GM21360 (cell line): ENCODE measurements around the gene NEU4.
"Not testable (repeated sequence)": the region's sequence is repeated elsewhere in the genome, so short reads cannot be mapped to it uniquely, and the experiment has no call there.

Experiments used
- ATAC-seq: cut with Tn5 transposase; IDR thresholded peaks from one replicate; pipeline ENCODE4 v1.9.1; 2021; ENCODE audit warnings: mild to moderate bottlenecking, moderate library complexity; ENCODE audit not compliant: unreplicated experiment

Gene NEU4

DNA sequence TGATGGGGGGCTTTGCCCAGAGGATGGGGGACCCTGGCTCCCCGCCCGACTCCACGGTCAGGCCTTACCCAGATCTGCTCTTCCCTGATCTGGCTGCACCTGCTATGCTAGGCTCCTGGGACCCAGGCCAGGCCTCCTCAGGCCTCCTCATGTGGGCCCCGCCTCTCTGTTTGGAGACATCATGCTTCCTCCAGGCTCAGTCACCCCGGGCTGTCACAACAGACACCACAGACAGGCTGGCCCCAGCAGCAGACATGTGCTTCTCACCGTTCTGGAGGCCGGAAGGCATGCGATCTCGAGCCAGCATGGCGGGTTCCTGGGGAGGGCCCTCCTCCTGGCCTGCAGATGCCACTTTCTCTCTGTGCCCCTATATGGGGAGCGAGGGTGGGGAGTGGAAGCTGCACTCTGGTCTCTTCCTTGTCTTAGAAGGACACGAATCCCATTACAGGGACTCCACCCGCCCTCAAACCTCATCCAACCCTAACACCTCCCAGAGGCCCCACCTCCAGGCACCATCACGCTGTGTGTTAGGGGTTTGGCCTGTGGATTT, 10.8 kb upstream of the NEU4 start:
- ATAC-seq: no peak

DNA sequence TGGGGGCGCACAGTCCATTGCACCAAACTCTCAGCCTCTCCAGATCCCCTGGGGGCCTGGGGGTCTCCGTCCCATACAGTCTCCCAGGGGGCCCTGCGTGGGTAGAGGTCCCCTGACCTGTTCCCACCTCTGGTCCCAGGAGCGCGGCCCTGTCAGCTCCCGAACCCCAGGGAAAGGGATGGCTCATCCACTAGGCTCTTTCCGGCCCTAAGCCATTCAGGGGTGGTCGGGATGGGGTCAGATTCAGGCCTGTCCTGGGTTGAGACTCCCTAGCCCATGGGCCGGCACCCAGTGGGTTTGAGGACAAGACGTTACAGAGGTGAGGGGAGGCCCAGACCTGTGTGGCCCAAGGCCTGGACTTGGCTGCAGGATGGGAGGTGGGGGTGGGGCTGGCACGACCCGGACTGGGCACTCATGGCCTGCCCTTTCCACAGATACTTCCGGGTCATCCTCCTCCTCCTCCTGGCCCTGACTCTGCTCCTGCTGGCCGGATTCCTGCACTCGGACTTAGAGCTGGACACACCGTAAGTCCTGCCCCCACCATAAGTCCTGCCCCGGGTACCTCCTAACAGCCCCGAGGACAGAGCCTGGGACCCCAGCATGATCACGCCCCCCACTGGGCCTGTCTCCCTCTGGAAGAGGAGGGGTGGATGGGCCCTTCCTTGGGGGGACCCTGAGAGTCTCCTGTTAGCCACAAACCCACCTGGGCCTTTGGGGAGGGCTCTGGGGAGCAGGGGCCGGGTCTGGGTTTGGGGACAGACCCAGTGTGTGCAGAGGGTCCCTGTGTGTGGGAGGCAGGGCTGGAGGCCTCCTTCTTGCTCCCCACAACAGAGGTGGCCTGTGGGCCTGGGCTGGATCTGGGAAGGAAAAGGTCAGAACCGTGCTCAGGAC, 10.1 kb upstream of the NEU4 start:
- ATAC-seq: no peak

DNA sequence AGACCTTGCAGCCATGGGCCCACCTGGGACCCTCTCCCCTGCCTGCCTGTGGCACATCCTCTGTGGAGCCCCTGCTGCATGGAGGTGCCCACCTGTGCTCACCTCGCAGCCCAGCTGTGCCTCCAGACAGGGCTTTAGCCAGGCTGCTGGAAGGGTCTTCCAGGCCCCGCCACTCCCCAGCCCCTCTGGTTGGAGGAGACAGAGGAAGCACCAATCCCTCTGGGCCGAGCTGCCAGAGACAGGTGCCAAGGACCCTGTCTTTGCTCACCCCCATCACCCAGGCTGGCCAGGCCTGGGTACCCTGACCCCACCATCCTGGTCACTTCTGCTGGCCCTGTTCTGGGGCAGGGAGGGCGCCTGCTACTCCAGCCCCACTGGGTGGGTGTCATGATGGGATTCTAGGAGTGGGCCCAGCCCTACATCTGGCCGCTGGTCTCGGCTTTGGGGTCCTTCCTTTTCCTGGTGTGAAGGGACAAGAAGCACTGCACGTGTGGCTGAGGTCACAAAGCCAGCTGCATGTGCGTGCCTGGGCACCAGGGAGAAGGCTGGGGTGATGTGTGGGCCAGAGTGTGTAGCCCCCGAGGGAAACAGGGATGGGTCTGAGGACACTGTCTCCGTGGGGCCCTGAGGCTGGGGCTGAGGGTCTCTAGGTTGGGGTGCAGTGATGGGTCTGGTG, 9.3 kb upstream of the NEU4 start:
- ATAC-seq: no peak

DNA sequence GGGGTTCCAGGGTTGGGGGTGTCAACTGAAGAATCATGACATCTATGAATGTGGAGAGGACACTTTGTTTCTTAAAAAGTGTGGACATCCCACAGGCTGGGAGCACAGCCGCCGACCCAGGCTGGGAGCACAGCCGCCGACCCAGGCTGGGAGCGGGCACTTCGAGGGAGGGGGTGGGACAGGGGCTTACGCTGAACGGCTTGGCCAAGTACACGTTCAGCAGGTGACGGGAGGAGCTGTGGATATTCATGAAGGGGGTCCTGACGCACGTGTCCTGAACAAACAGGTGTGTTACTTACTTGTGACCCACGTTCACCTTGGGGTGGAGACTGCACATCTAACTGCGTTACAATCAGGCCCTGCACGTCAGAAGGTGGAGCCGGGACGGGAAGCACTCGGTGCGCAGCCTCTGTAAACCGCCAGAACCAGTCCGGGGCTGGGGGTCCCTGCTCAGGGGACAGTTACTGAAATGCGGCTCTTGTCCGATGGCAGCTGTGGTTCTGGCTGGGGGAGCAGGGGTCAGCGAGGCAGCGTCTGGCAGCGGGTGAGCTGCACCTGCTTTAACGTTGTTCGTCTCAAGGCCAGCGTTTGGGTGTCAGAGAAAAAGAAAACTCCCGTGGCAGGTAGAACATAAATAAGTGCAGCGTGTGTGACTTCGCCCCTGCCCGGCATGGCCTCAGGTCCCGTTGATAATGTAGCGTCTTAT, 8.6 kb upstream of the NEU4 start:
- not testable (repeated sequence) for ATAC-seq

DNA sequence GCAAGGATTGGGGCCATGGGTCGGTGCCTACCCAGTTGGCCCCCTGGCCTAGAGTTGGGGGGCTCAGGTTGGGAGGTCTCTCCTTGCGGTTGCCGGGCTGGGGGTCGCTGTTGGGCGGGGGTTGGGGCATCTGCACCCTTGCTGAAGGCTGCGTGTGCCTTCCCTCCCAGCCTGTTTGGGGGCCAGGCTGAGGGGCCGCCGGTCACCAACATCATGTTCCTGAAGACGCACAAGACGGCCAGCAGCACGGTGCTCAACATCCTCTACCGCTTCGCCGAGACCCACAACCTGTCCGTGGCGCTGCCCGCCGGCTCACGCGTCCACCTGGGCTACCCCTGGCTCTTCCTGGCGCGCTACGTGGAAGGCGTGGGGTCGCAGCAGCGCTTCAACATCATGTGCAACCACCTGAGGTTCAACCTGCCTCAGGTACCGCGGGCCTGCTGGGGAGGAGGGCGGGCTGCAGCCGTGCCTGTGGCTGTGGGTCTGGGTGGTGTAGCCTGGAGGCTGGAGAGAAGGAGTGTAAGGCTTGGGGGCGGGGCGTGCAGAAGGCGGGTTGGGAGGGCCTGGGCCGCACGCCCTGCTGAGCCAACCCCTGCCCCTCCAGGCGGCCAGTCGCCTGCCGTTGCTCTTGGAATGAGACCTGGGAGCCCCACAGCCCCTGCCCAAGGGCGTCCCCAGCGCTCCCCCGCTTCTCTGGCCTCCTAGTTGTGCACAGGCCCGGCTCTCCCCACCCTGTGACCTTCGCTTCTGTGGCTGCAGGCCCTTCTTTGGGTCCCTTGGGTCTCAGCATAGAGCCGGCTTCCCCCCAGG, 7.2 kb upstream of the NEU4 start:
- no peak for ATAC-seq

DNA sequence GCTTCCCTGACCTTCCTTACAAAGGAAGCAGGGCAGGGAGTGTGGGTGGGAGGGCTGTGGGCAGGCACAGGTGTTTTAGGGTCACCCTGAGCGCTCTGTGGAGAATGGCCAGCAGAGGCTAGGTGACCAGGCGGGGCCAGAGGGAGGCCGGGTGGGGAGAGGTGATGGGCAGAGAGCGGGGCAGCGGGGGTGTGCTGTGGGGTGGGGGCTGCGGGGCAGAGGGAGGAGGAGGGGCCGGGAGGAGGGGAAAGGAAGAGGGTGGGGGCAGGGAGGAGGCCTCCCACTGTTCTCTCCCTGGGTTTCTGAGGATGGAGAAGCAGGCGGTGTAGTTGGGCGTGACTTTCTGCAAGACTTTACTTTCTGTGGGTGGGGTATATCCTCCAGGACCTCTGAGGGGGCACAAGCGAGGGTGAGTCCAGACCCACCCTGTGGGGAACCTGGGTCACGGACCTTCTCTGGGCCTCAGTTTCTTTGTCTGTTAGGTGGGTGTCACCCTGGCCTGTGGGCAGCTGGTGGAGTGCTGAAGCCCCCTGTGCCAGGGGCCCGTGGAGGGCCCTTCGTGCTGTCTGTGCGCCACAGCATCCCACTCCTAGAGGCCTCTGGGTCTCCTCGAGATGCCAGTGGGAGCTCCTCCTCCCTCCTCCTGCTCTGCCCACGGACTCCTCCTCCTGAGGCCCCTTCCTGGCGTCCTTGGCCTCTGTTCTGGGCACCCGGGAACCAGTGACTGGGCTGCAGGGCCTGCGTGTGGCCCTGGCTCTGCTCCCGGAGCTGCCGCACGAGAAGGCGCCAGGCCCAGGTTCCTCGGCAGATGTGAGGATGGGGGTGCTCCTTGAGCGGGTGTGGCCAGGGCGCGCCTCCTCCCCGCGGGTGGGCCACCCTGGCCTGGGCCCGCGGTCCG, 6.3 kb upstream of the NEU4 start:
- ATAC-seq: no peak

DNA sequence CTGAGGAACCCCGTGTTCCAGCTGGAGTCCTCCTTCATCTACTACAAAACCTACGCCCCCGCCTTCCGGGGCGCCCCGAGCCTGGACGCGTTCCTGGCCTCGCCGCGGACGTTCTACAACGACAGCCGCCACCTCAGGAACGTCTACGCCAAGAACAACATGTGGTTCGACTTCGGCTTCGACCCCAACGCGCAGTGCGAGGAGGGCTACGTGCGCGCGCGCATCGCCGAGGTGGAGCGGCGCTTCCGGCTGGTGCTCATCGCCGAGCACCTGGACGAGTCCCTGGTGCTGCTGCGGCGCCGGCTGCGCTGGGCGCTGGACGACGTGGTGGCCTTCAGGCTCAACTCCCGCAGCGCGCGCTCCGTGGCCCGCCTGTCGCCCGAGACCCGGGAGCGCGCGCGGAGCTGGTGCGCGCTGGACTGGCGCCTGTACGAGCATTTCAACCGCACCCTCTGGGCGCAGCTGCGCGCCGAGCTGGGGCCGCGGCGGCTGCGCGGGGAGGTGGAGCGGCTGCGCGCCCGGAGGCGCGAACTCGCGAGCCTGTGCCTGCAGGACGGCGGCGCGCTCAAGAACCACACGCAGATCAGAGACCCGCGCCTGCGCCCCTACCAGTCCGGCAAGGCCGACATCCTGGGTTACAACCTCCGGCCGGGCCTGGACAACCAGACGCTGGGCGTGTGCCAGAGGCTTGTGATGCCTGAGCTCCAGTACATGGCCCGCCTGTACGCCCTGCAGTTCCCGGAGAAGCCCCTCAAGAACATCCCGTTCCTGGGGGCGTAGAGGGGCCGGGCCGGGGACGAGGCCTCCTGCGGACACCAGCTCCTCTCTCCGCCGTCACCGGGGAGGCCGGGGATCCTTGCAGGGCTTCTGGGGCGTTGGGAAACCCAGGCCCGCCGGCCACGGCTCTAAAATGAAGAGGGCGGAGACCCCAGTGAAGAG, 5.3 kb upstream of the NEU4 start:
- ATAC-seq: no peak

DNA sequence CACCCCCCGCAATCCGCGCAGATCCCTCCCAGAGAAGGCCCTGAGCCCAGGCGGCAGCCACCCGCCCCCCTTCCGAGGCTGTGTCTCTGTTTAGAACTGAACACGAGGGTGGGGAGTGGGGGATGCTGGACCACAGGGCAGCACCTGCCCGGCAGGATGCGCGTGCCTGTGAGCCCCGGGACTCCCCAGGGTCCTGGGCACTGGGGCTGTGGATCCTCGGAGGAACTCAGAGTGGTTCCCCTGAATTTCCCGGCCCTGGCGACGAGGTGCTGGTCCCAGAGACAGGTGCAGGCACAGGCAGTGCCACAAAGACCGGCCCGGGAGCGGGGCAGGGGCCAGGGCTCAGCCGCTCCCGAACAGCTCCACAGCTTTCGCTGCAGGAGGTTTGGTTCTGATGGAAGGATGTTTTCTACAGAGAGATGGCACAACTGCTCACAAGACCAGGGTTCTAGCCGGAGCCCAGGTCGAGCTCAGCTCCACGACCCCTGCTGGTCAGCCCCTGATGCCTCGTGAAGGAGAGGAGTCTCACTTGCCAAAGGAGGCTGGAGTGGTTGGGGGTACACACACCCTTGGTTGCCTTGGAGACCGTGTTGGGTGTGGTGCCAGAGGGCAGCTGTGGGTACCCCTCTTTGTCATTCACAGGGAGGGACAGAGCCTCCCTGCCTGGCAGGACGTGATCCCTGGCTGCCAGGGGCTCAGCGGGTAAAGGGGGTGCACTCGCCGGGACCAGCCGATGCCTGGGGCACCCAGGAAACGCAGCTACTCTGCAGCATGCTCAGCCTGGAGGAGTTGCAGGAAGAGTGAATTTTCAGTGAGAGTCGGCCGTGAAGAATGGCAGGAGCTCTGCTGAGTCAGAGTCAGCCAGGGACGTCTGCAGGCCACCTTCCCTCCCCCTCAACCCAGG, 4.4 kb upstream of the NEU4 start:
- no peak for ATAC-seq

DNA sequence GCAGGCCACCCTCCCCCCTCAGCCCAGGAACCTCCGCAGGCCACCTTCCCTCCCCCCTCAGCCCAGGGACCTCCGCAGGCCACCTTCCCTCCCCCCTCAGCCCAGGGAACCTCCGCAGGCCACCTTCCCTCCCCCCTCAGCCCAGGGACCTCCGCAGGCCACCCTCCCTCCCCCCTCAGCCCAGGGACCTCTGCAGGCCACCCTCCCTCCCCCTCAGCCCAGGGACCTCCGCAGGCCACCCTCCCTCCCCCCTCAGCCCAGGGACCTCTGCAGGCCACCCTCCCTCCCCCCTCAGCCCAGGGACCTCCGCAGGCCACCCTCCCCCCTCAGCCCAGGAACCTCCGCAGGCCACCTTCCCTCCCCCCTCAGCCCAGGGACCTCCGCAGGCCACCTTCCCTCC, 2.8 kb upstream of the NEU4 start:
- not testable (repeated sequence) for ATAC-seq

DNA sequence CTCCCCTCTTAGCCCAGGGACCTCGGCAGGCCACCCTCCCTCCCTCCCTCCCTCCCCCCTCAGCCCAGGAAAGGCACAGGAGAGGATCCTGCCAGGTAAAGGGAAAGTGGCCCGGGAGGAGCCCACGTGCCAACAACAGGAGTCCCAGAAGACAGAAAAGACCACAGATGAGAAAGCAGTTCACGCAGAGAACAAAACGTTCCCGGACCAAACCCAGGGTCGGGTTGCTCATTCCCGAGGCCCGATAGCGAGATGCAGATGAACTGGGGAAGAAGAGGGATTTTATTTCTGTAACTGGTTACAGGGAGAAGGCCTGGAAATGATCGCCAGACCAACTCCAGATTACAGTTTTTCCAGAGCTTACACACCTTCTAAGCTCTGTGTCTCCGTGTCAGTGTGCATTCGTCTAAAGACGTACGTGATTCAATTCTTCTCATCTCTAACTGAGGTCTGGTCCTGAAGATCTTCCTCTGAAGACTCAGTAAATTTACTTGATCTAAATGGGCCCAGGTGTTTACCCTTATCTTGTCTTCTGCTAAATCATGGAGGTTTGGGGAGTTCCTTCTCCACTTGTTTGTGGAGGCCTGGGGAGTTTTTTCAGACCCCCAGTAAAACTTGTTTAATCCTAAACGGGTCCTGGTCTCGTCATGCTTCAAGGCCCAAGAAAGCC, 807 bp upstream of the NEU4 start:
- ATAC-seq: no peak

DNA sequence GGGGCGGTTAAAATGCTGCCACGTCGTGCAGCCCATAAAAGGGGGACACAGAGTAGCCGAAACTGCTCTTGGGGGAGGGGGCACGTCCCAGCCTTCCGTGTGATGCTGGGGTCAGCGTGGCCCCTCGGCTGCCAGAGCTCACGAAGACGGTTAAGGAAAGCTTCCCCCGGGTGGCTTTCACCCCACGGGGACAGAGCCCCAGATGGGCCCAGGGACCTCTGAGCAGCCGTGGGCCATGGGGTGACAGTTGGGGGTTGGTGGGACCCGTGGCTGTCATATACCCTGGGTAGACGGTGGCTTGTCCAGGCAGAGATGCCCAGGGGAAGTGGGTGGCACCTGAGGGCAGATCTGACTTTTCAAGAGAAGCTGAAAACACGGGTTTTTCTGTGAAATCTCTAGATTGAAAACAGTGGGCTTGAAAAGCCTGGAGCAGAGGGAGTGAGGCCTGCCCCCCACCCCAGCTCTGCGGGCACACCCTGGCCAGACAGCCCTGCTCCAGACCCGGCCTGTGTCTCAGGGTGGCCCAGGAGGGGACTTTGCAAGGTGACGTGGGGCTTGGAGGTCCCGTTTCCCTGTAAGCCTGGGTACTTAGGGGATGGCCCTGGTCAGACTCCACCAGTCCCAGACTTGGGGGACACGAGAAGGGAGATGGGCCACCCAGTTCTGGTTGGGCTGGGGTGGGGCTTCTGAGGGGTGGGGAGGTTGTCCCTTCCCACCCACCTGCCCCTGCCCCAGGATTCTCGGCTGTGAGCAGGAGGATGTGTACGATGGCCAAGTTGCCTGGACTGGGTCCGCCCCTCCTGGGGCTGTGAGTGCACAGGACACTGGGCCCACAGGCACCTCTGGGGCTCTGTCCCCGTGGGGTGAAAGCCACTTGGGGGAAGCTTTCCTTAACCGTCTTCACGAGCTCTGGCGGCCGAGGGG, 652 bp downstream of the NEU4 start:
- no peak for ATAC-seq

DNA sequence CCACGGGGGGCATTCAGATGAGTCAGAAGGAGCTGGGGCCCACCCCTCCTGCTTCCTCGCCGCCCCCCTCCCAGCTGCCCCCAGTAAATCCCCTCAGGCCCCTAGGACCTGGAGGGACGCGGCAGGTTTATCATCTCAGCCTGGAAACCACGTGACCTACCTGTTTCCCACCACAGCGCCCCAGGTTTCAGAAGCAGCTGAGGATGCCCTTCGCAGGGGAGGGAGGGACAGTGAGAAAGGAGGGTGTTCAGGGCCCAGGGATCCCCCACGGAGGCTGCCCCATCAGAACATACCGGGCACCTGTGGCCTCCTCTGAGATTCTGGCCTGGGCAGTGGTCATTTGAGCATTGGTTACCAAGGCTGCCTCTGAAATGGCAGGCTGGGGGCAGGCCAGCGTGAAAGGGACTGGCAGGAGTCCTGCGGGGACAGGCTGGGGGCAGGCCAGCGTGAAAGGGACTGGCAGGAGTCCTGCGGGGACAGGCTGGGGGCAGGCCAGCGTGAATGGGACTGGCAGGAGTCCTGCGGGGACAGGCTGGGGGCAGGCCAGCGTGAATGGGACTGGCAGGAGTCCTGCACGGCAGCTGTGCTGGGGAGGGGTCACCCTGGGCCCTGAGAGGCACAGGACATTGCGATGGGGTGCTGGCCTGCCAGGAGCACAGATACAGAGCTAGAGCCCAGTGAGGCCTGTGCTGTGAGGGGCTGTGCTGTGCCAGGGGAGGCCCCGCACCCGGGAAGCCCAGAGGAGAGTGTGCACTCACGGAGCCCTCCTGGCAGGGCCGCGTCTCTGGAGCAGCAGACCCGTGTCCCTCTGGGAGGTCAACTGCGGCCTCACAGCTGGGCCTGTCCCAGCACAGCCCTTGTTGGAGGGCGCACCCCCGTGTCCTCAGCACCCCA, 1.6 kb downstream of the NEU4 start:
- ATAC-seq: no peak

DNA sequence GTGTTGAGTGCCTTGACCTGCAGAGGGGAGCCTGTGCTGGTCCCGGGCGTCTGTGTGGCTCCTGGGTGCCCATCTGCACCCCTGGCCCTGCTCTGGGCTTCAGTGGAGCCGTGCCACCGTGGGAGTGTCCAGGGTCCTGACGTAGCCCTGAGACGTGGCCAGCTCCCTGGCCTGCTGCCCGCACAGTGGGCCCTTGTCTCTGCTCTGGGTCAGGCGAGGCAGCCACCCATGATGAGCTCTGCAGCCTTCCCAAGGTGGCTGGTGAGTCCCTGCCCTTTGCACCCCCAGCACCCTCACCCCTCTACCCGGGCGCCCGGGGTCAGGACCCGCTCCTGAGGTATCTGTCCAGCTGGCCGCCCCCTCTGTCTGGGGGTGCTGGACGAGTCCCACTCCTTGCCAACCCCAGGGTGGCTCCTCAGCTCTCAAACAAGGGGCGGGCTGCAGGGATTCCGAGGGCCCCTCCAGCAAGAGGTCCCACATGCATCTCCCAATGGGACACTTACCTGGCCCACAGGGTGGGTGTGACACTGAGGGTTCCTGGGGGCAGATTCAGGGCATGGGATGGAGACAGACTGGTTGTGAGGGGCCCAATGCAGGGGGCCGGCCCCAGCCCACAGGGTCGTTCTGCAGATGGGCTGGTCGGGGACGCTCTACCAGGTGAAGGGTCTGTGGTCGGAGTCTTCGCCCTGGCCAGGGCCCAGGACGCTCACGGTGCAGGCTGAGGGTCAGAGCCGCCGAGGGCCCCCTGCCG, 2.4 kb downstream of the NEU4 start:
- no peak for ATAC-seq
